GM19351 (cell line): ENCODE measurements around the gene ANXA9.

Source experiments
- ATAC-seq: cut with Tn5 transposase; IDR thresholded peaks from one replicate; pipeline ENCODE4 v1.9.1; 2021; ENCODE audit warnings: mild to moderate bottlenecking, moderate library complexity; ENCODE audit not compliant: unreplicated experiment

The ANXA9 gene

GRCh38 chr1:151039521-151039920 is 57.4 kb downstream of the ANXA9 start:
- ATAC-seq = no peak

DNA sequence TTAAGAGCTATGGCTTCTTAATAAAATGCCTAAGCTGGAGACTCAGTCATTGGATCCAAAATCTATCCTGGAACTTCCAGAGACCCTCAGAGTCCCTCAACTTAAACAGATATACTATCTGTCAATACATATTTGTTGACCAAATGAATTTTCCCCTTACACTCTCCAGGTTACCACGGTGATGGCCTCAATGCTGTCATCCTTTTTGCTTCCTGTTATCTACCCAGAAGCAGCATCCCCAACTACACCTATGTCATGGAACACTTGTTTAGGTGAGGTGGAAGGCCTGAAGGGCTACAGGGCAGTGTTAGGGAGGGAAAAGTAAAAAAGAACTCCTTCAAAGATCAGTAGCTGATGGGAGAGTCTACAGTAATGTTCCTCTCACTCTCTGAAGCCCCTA is 61.1 kb downstream of the ANXA9 start:
- no peak for ATAC-seq
